Central memory CD8-positive, alpha-beta T cell (primary cell): ENCODE measurements around the gene KCNK7.

Source experiments
- ATAC-seq: fragments of 150-1000 bp; cut with Tn5 transposase; replicated peaks from 2 replicates; pipeline ENCODE4 v1.10.0; 2022; ENCODE audit warnings: mild to moderate bottlenecking, moderate FRiP score, moderate number of reproducible peaks; ENCODE audit not compliant: poor library complexity, severe bottlenecking; ENCODE audit errors: extremely low read depth
- DNase-seq, 2 donors: peaks; one replicate each; pipeline ENCODE4 v3.0.0; 2021; ENCODE audit warnings: low spot score in 2 of 2
- H3K27ac Mint-ChIP-seq: one replicate; pipeline ENCODE4 v1.8.0; 2022; ENCODE audit warnings: low read depth, mild to moderate bottlenecking, moderate library complexity, mixed read lengths
- H3K27me3 Mint-ChIP-seq: one replicate; pipeline ENCODE4 v1.8.0; 2022; ENCODE audit warnings: mixed read lengths
- H3K36me3 Mint-ChIP-seq: one replicate; pipeline ENCODE4 v1.8.0; 2022; ENCODE audit warnings: mild to moderate bottlenecking, moderate library complexity, mixed read lengths; ENCODE audit not compliant: insufficient read depth
- H3K4me1 Mint-ChIP-seq: one replicate; pipeline ENCODE4 v1.8.0; 2022; ENCODE audit warnings: mixed read lengths
- H3K4me3 Mint-ChIP-seq: one replicate; pipeline ENCODE4 v1.8.0; 2022; ENCODE audit warnings: mild to moderate bottlenecking, moderate library complexity, mixed read lengths
- H3K9me3 Mint-ChIP-seq: one replicate; pipeline ENCODE4 v1.8.0; 2022; ENCODE audit warnings: mixed read lengths

Gene KCNK7

DNA sequence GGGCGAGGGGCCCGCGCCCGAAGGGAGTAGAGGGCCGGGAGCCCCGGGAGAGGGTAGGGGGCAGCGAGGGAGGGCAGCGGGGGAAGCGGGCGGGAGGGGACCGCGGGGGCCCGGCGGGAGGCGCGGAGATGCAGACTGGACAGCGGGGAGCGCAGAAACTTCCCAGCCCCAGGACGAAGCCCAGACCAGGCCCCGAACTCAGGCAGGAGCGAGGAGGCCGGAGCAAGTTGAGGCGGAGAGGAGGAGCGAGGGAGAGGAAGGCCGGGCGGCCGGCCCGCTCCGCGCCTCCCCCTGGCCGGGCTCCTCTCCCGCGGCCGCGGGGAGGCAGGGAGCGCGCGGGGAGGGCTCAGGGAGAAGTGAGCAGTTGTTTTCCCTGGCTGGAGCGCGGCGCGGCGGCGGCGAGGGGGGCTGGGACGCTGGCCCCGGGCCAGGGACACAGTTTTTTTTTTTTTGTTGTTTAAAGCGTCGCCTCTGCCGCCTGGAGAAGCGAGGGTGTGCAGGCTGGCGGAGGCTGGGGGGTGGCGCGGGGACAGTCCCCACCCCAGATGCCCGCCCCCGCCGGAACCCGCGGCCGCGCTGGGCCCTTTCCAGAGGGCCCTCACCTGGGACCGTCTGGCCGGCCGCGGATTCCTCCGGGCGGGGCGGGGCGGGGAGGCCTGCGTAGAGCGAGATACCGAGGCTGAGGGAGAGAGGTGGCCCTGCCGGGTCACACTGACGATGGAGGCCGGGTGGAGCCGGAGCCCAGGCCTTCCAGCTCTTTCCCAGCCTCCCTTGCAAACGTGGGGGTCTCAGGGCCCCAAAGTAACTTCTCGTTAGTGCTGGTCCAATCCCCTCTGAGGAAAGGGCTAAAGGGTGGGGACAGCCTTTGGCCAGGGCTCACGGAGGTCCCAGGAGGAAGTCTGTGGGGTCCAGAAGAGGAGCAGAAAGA is 37.3 kb downstream of the KCNK7 start, which contains the start of gene LTBP3:
Gene LTBP3, minus strand, starts transcription at position 358 of the 928 bp plus-strand sequence. CDS start 400 bp downstream, outside the sequence.
- H3K27ac Mint-ChIP-seq: peak within 1 kb of the TSS; percentile 92
- H3K36me3 Mint-ChIP-seq: peaks cover 4% of the 10 kb centered on the region
- no peaks in the 10 kb centered on the region for H3K9me3 Mint-ChIP-seq
- DNase-seq: peak in 1 of 2 donors; percentile 32
- H3K4me3 Mint-ChIP-seq: peak within 1 kb of the TSS; percentile 82
- peak; percentile 66 for ATAC-seq
- H3K4me1 Mint-ChIP-seq: peaks cover 62% of the 10 kb centered on the region
- no peaks in the 10 kb centered on the region for H3K27me3 Mint-ChIP-seq

DNA sequence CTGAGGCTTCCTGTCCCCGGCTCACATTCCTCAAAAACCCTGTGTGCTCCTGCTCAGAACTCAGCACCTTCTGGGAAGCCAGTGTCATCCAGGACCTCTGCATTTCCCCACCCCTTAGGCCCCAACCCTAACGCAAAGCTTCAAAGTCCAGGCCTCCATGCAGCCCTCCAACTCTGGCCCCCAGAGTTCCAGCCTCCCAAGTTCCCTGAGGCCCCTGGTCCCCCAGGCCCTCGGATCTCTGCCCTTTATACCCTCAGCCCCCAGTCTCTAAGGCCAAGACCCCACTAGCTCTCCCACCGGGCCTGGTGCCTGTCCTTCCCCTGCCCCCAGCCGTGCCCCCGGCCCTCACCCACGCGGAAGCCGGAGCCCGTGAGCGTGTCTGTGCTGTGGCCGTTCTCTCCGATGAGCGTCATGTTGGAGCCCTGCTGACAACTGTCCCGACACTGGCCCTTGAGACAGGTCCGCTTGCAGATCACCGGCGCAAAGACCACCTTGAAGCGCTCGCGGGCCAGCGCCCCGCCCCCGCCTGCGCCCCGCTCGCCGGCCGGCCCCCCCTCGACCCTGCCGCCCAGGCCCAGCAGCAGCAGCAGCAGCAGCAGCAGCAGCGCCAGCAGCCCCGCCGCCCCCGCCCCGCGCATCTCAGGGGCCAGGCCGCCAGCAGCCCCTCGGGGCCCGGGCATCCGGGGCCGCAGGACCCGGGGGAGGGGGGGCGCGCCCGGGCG is 38.2 kb downstream of the KCNK7 start:
- ATAC-seq: no peak
- Mint-ChIP-seq H3K36me3 (peaks cover 6% of the 10 kb centered on the region), H3K27me3 (no peaks in the 10 kb centered on the region), H3K4me1 (peaks cover 66% of the 10 kb centered on the region), H3K4me3 (peak overlapping the region; percentile 82), H3K27ac (peak overlapping the region; percentile 92), H3K9me3 (no peaks in the 10 kb centered on the region)
- no peak for DNase-seq

- Mint-ChIP-seq H3K36me3 (peaks cover 11% of the 10 kb centered on the region), H3K27me3 (no peaks in the 10 kb centered on the region), H3K27ac (peak overlapping the region; percentile 92), H3K4me1 (peaks cover 69% of the 10 kb centered on the region), H3K4me3 (peak overlapping the region; percentile 82), H3K9me3 (no peaks in the 10 kb centered on the region)
- ATAC-seq (no peak), DNase-seq (no peak)
Observed at GRCh38 chr11:65556470-65557279, 38.9 kb downstream of the KCNK7 start.

DNA sequence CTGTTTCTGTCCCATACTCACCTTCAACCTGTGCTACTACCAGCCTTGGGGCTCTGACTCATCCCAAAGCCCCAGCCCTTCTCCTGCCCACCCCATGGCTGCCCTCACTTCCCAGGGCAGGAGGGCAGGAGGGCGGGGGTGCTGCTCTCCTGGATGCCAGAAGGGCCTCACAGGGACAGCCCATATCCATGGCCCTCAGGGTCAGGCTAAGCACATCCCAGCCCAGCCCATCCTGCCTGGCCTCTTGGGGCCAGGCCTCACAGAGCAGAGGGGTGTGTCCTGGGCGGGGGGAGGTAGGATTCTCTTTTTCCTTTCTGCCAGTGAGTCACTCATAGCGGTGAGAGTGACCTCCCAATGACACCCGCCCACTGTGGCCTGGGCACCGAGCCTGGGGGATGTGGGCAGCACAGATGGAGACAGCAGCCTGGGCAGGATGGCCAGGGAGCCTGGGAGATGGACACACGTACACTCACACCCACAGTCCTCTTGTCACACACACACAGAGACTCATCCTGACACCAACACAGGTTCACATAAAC is 39.8 kb downstream of the KCNK7 start:
- Mint-ChIP-seq H3K27ac (peak overlapping the region; percentile 77), H3K9me3 (no peaks in the 10 kb centered on the region), H3K27me3 (no peaks in the 10 kb centered on the region), H3K4me3 (peak overlapping the region; percentile 82), H3K4me1 (peaks cover 74% of the 10 kb centered on the region), H3K36me3 (peaks cover 15% of the 10 kb centered on the region)
- ATAC-seq (no peak), DNase-seq (no peak)

GRCh38 chr11:65554842-65555430 is 40.7 kb downstream of the KCNK7 start:
- H3K27ac Mint-ChIP-seq: peak overlapping the region; percentile 77

DNA sequence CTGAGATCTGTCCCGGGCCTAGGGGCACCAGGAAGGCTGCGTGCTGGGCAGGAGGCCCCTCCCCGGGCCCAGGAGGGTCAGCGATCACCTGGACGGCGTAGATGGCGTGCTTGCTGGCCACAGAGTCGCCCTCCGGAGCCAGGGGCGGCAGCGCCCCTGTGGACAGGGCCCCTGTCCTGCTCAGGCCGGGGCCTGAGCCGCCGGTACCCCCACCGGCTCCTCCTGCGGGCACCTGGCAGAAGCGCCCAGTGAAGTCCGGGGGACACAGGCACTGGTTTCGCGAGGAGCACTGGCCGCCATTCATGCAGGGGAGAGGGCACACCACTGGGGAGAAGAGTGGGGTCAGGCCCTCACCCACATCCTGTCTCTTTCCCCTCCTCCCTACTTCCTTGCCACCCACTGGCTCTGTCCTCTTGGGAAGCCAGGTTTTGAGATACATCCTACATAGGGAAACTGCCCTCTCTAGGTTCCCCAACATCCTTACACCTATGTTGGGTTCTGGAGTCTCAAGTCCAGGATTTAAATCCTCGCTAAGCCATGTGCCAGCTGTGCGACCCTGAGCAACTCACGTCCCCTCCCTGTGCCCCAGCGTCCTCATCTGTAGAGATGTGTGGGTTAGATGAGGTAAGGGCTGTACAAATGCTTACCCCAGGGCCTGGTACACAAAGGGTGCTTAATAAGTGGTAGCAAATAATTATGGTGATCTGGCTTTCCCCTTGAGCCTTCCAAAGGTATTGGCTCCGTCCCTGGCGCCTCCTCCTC is 41.4 kb downstream of the KCNK7 start:
- H3K9me3 Mint-ChIP-seq: no peaks in the 10 kb centered on the region
- ATAC-seq (no peak), DNase-seq (no peak)
- H3K27me3 Mint-ChIP-seq: no peaks in the 10 kb centered on the region
- H3K36me3 Mint-ChIP-seq: peaks cover 18% of the 10 kb centered on the region
- H3K4me1 Mint-ChIP-seq: peaks cover 59% of the 10 kb centered on the region
- H3K27ac Mint-ChIP-seq: peak overlapping the region; percentile 77
- peak overlapping the region; percentile 82 for H3K4me3 Mint-ChIP-seq

More at GRCh38 chr11:65554842-65555430, 40.7 kb downstream of the KCNK7 start:
- Mint-ChIP-seq H3K4me1 (peaks cover 65% of the 10 kb centered on the region), H3K9me3 (no peaks in the 10 kb centered on the region), H3K4me3 (peak overlapping the region; percentile 82), H3K36me3 (peaks cover 18% of the 10 kb centered on the region), H3K27me3 (no peaks in the 10 kb centered on the region)
- ATAC-seq: no peak
- no peak for DNase-seq

GRCh38 chr11:65553301-65554001 is 42.1 kb downstream of the KCNK7 start:
- H3K9me3 Mint-ChIP-seq: no peaks in the 10 kb centered on the region
- peaks cover 55% of the 10 kb centered on the region for H3K4me1 Mint-ChIP-seq
- H3K27me3 Mint-ChIP-seq: no peaks in the 10 kb centered on the region
- ATAC-seq: no peak
- peaks cover 16% of the 10 kb centered on the region for H3K36me3 Mint-ChIP-seq
- no peak for DNase-seq
- H3K27ac Mint-ChIP-seq: no peak overlapping the region
- no peak overlapping the region for H3K4me3 Mint-ChIP-seq

GRCh38 chr11:65552388-65552951 is 43.1 kb downstream of the KCNK7 start:
- DNase-seq: no peak
- ATAC-seq: no peak
- H3K27me3 Mint-ChIP-seq: no peaks in the 10 kb centered on the region
- peak overlapping the region; percentile 60 for H3K27ac Mint-ChIP-seq
- peaks cover 61% of the 10 kb centered on the region for H3K4me1 Mint-ChIP-seq
- peaks cover 19% of the 10 kb centered on the region for H3K36me3 Mint-ChIP-seq
- H3K9me3 Mint-ChIP-seq: no peaks in the 10 kb centered on the region
- no peak overlapping the region for H3K4me3 Mint-ChIP-seq

DNA sequence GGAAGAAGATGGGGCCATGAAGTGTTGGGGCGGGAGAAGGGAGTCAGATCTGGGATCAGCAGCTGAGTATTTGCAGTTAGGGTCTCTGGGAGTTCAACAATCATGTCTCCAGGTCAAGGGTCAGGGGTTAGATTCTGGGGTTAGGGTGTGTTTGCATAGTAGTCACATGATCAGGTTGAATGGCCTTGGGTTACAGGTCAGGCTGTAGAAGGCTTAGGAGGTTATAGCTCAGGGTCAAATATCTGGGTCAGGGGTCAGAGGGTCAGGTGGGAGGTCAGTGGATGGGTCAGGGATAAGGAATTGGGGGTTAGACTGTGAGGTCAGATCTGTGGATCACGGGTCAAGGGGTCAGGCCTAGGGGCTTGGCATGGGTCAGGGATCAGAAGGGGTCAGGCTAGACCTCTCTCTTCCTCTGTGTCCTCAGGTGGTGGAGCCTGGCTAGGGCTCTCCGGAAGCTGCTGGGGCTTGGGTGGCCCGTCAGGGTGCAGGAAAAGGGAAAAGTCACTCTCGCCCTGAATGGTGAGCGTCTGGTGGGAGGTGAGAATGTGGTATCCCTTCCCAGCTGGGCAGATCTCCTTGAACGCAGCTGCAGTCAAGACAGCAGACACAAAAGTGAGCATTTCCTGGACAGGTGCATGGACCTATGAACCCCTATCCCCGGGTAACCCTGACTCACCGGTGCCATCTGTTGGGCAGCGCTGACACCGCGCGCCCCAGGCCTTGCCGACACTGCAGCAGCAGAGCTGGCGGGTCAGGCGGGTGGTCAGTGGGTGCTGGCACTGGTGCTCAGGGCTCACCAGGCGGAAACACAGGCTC is 43.8 kb downstream of the KCNK7 start:
- peak; percentile 61 for ATAC-seq
- H3K36me3 Mint-ChIP-seq: peaks cover 18% of the 10 kb centered on the region
- peaks cover 56% of the 10 kb centered on the region for H3K4me1 Mint-ChIP-seq
- H3K4me3 Mint-ChIP-seq: no peak overlapping the region
- H3K27me3 Mint-ChIP-seq: no peaks in the 10 kb centered on the region
- H3K27ac Mint-ChIP-seq: peak overlapping the region; percentile 60
- H3K9me3 Mint-ChIP-seq: no peaks in the 10 kb centered on the region
- peak in 1 of 2 donors; percentile 36 for DNase-seq

- DNase-seq (no peak), ATAC-seq (no peak)
- H3K27ac Mint-ChIP-seq: no peak overlapping the region
- peaks cover 53% of the 10 kb centered on the region for H3K4me1 Mint-ChIP-seq
- no peak overlapping the region for H3K4me3 Mint-ChIP-seq
- H3K36me3 Mint-ChIP-seq: peaks cover 20% of the 10 kb centered on the region
- no peaks in the 10 kb centered on the region for H3K9me3 Mint-ChIP-seq
- no peaks in the 10 kb centered on the region for H3K27me3 Mint-ChIP-seq
Observed at GRCh38 chr11:65549096-65549495, 46.5 kb downstream of the KCNK7 start.
